Mesothelial cell of epicardium (in vitro differentiated cells): ENCODE measurements around the gene ATG14. TPM values are rescaled to one million over a fixed set of nuclear protein-coding genes. Genes with fewer than 3 reads are reported as not detected.

ENCODE experiments used
- DNase-seq, 2 experiments: peaks; one replicate each; pipeline ENCODE4 v3.0.0; 2021; ENCODE audit warnings: low spot score in 2 of 2; ENCODE audit not compliant: unreplicated experiment in 2 of 2
- H3K27ac Mint-ChIP-seq: 2 replicates; pipeline ENCODE4 v1.8.0; 2021; ENCODE audit warnings: mixed read lengths
- H3K27me3 Mint-ChIP-seq: 2 replicates; pipeline ENCODE4 v1.8.0; 2021; ENCODE audit warnings: low read depth, mixed read lengths
- H3K36me3 Mint-ChIP-seq: 2 replicates; pipeline ENCODE4 v1.8.0; 2021; ENCODE audit warnings: mixed read lengths
- H3K4me1 Mint-ChIP-seq: 2 replicates; pipeline ENCODE4 v1.8.0; 2021; ENCODE audit warnings: mixed read lengths
- H3K4me3 Mint-ChIP-seq: 2 replicates; pipeline ENCODE4 v1.8.0; 2021; ENCODE audit warnings: mild to moderate bottlenecking, moderate library complexity, mixed read lengths
- H3K9me3 Mint-ChIP-seq: 2 replicates; pipeline ENCODE4 v1.8.0; 2021; ENCODE audit warnings: mixed read lengths
- total RNA-seq: library from RNA; stranded (reverse); gene quantifications from 3 replicates; pipeline ENCODE4 v1.2.1, GENCODE V29; 2021
- TF ChIP-seq, protein P1 (sequence below): fragments of 200-600 bp; sonication (generic); IDR thresholded peaks from one replicate; pipeline ENCODE4 v1.5.0; 2021; ENCODE audit warnings: antibody characterized with exemption; ENCODE audit not compliant: unreplicated experiment

The ATG14 gene
- total RNA-seq, 1 donor from 2014 or later, result 17.0 TPM

DNA sequence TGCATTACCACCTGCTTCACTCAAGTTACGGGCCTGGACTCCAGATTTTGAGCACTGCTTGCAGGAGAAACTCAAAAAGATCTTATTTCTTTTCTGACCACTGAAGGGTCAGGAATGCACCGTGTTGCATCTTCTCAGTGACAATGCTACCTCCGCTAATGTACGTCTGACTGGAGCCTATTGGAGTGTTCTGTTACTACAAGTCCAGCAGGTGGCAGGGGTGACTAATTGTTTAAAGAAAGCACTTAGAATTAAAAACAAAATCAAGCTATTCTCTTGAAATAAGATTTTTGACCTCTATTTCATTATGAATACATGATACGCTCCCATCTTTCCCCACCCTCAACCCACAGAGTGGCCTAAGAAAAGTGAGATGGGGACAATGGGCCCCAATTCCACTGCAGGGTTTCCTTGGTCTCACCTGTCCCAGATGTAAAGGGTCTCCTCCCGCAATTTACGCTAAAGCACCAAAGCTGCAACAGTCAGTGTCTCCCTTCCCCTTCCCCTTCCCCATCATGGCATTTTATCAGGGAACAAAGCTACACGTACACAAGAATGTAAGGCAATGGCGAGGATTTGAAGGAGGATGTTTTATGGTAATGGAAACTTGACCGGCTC, 26.5 kb upstream of the ATG14 start:
- H3K36me3 Mint-ChIP-seq, result no peaks in the 10 kb centered on the region
- H3K4me3 Mint-ChIP-seq, result no peak overlapping the region
- TF ChIP-seq, protein P1, sequence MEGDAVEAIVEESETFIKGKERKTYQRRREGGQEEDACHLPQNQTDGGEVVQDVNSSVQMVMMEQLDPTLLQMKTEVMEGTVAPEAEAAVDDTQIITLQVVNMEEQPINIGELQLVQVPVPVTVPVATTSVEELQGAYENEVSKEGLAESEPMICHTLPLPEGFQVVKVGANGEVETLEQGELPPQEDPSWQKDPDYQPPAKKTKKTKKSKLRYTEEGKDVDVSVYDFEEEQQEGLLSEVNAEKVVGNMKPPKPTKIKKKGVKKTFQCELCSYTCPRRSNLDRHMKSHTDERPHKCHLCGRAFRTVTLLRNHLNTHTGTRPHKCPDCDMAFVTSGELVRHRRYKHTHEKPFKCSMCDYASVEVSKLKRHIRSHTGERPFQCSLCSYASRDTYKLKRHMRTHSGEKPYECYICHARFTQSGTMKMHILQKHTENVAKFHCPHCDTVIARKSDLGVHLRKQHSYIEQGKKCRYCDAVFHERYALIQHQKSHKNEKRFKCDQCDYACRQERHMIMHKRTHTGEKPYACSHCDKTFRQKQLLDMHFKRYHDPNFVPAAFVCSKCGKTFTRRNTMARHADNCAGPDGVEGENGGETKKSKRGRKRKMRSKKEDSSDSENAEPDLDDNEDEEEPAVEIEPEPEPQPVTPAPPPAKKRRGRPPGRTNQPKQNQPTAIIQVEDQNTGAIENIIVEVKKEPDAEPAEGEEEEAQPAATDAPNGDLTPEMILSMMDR, result peak; percentile 50
- H3K27ac Mint-ChIP-seq, result no peak overlapping the region
- H3K9me3 Mint-ChIP-seq, result peaks cover 5% of the 10 kb centered on the region
- H3K4me1 Mint-ChIP-seq, result no peaks in the 10 kb centered on the region
- DNase-seq, result no peak
- peaks cover 38% of the 10 kb centered on the region for H3K27me3 Mint-ChIP-seq

GRCh38 chr14:55436931-55437330, 25.3 kb upstream of the ATG14 start:
- H3K36me3 Mint-ChIP-seq, result no peaks in the 10 kb centered on the region
- DNase-seq, result no peak
- no peak overlapping the region for H3K4me3 Mint-ChIP-seq
- peaks cover 38% of the 10 kb centered on the region for H3K27me3 Mint-ChIP-seq
- TF ChIP-seq, protein P1, result no peak
- no peak overlapping the region for H3K27ac Mint-ChIP-seq
- no peaks in the 10 kb centered on the region for H3K4me1 Mint-ChIP-seq
- no peaks in the 10 kb centered on the region for H3K9me3 Mint-ChIP-seq

GRCh38 chr14:55436519-55436918, 24.9 kb upstream of the ATG14 start:
- Mint-ChIP-seq H3K27me3 (peaks cover 38% of the 10 kb centered on the region), H3K4me3 (no peak overlapping the region), H3K9me3 (no peaks in the 10 kb centered on the region), H3K27ac (no peak overlapping the region), H3K4me1 (no peaks in the 10 kb centered on the region), H3K36me3 (no peaks in the 10 kb centered on the region)
- TF ChIP-seq, protein P1, result no peak
- DNase-seq, result no peak

DNA sequence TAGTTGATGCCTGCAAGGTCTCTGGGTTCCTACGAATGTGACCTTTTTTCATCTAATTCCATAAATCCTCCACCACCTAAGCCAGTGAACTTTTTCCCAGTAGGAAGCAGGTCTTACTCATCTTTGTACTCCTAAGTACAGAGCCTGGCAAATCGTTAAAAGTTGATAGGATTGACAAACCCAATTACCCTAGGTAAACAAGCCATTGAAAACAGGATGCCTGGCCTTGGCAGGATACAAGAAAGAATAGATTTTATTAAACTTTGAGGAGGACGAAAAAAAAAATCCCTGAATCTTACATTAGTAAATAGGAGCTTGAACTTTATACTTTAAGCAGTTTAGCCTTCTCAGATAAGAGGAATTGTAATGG, 23.2 kb upstream of the ATG14 start:
- TF ChIP-seq, protein P1, result no peak

GRCh38 chr14:55433880-55434804, 22.5 kb upstream of the ATG14 start:
- no peaks in the 10 kb centered on the region for H3K36me3 Mint-ChIP-seq
- no peak overlapping the region for H3K27ac Mint-ChIP-seq
- H3K4me1 Mint-ChIP-seq, result no peaks in the 10 kb centered on the region
- no peak overlapping the region for H3K4me3 Mint-ChIP-seq
- peaks cover 41% of the 10 kb centered on the region for H3K27me3 Mint-ChIP-seq
- TF ChIP-seq, protein P1, result no peak
- DNase-seq, result no peak
- no peaks in the 10 kb centered on the region for H3K9me3 Mint-ChIP-seq

More for the DNA sequence above, 23.2 kb upstream of the ATG14 start:
- DNase-seq, result no peak
- H3K9me3 Mint-ChIP-seq, result no peaks in the 10 kb centered on the region
- H3K4me3 Mint-ChIP-seq, result no peak overlapping the region
- H3K27ac Mint-ChIP-seq, result no peak overlapping the region
- H3K36me3 Mint-ChIP-seq, result no peaks in the 10 kb centered on the region
- peaks cover 41% of the 10 kb centered on the region for H3K27me3 Mint-ChIP-seq
- H3K4me1 Mint-ChIP-seq, result no peaks in the 10 kb centered on the region
